Measurements from ENCODE around the gene VEGFA.

Gene VEGFA

GRCh38 chr6:43773980-43774775 is 4.2 kb downstream of the VEGFA start:
- no peak for DNase-seq

GRCh38 chr6:43774776-43775534 is 4.9 kb downstream of the VEGFA start:
- DNase-seq, result peak; percentile 89

GRCh38 chr6:43775535-43775885 is 5.5 kb downstream of the VEGFA start:
- DNase-seq, result no peak

GRCh38 chr6:43776115-43776798 is 6.2 kb downstream of the VEGFA start:
- DNase-seq, result no peak

- DNase-seq, result no peak
Observed at GRCh38 chr6:43776799-43777776, 7.1 kb downstream of the VEGFA start.

GRCh38 chr6:43778131-43778855 is 8.3 kb downstream of the VEGFA start:
- no peak for DNase-seq

GRCh38 chr6:43778976-43779851 is 9.2 kb downstream of the VEGFA start:
- no peak for DNase-seq

GRCh38 chr6:43779852-43780236 is 9.8 kb downstream of the VEGFA start:
- DNase-seq, result no peak

- DNase-seq, result no peak
Observed at GRCh38 chr6:43780293-43780692, 10.3 kb downstream of the VEGFA start.

- DNase-seq, result no peak
Observed at GRCh38 chr6:43780941-43781928, 11.2 kb downstream of the VEGFA start.

GRCh38 chr6:43781941-43782704 is 12.1 kb downstream of the VEGFA start:
- peak; percentile 41 for DNase-seq

- no peak for DNase-seq
Observed at GRCh38 chr6:43782764-43783513, 12.9 kb downstream of the VEGFA start.

GRCh38 chr6:43784049-43784855 is 14.2 kb downstream of the VEGFA start:
- no peak for DNase-seq

- DNase-seq, result no peak
Observed at GRCh38 chr6:43785220-43785752, 15.3 kb downstream of the VEGFA start.

GRCh38 chr6:43785904-43786303 is 15.9 kb downstream of the VEGFA start:
- no peak for DNase-seq

- no peak for DNase-seq
Observed at GRCh38 chr6:43786664-43787329, 16.8 kb downstream of the VEGFA start.

All from retina (tissue), 1 donor.